GM21381 (cell line): ENCODE results near the gene HDAC4.
"Not testable (repeated sequence)": the region's sequence is repeated elsewhere in the genome, so short reads cannot be mapped to it uniquely, and the experiment has no call there.

Source experiments
- ATAC-seq: cut with Tn5 transposase; IDR thresholded peaks from one replicate; pipeline ENCODE4 v1.9.1; 2021; ENCODE audit warnings: mild to moderate bottlenecking, moderate library complexity; ENCODE audit not compliant: unreplicated experiment

The HDAC4 gene

DNA sequence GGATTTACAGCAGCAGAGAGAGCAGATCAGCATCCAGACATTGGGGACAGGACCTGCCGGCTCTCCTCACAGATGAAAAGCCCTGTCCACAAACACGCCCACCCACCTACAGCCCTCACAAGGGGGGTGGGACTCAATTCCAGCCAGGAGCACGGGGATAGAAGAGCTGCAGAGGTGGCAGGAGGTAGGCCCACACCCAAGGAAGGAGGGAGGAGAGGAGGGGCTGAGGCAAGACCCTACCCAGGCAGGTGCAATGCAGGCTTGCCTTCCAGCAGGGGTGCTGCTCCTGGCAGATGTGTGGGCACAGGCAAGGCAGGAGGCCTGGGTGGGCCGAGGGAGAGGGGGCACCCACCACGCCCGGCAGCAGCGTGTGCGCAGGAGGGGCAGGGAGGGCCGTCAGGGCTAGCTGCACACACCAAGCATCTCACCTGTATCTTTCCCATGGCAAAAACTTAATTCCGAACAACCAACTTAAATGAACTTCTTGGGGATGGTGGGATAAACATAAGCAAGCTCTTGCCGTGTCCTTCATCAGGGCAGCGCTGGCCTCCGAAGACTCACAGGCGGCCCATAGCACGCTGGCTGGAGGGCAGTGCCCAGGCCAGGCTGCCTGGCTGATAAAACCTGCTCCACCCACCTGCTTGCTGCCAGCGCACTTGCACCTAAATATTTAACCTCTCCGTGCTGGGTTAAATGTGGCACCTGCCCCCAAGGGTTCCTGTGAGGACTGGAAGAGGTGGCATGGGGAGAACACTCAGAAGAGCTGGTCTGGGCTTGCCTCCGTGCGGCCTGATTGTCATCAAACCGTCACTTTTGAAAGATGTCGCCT lies 219.5 kb downstream of the HDAC4 start:
- ATAC-seq = no peak

DNA sequence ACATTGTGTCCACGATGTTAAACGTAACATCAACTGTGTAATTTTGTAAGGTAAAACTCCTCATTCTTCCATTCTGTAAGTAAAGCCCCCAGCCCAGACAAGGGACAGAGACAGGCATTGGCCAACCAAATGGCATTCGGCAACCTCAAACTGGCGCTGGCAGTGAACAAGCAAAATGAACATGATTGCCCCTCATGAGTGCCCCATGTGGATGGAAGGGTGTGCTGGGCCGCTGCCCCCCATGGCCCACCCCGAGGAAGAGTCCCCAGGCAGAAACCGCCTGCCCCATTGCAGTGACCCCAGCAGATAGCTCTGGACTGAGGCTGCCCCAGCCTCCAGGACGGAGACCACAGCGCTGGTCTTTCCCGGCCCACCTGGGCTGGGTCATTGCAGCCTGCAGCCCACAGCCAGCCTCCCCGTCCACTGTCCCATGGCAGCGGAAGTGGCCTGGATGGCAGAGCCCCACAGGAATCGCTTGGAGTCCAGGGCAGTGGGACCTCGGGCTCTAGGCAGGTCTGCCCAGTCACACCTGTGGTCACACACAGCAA lies 220.2 kb downstream of the HDAC4 start:
- ATAC-seq = no peak

DNA sequence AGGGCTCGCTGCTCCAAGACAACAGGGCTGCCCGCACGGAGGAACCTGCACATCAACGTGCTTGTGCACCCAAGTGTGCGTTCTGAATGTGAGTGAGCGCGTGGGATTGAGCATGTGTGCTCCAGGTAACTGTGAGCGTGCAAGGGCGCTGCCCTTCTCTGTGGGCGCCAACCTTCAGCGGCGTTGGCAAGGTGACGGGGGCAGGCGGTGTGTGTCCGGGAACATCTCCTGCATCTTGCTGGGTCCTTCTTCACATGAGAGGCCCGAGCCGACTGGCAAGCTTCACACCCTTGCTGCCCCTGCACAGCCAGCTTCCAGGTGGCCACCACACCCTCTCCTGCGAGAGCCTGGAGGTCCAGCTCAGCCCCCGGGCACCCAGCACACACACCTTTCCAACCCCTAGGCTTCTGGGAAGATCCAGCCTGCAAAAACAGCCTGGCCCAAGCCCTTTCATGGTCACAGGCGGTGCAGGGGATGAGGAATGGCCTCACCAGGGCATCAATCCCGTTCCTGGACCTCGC lies 220.9 kb downstream of the HDAC4 start:
- ATAC-seq = no peak

DNA sequence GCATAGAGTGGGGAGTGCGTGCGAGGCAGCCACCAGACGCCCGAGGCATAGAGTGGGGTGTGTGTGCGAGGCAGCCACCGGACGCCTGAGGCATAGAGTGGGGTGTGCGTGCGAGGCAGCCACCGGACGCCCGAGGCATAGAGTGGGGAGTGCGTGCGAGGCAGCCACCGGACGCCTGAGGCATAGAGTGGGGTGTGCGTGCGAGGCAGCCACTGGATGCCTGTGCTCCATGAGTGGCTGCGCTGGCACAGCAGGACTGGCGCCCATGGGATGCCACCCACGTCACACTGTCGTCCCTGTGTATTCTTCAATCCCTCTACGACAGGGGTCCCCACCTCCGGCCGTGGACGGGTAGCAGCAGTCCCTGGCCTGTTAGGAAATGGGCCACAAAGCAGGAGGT lies 221.9 kb downstream of the HDAC4 start:
- no peak for ATAC-seq

DNA sequence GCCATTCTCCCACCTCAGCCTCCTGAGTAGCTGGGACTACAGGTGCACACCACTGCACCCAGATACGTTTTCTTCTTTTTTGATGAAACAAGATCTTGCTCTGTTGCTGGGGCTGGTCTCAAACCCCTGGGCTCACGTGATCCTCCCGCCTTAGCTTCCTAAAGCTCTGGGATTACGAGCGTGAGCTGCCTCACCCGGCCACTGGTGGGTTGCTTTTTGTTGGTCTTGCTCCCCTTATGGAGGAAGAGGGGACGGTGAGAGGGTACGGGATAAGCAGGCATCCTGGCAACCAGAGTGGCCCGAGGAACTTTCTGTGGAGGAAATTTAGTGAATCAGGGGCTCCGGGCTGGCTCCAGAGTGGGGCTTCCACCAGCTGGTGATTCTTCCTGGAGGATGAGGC lies 222.3 kb downstream of the HDAC4 start:
- no peak for ATAC-seq

DNA sequence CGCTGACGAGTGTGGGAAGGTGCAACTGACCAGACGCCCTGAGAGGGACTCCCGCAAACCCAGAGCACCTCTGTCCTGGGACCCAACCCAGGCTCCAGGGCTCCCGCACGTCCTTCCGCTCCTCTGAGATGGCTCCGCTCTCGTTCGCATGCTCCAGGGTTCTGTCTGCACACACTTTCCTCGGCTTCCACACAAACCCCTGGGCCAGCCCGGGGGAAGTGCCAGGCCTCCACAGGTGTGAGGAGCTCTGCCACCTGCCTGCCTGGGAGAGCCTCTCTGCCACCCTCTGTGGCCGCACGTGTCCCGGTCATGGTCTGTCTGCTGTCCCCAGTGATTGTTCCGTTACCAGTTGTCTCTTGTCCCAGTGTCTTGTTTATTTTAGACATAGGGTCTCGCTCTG lies 222.9 kb downstream of the HDAC4 start:
- no peak for ATAC-seq

DNA sequence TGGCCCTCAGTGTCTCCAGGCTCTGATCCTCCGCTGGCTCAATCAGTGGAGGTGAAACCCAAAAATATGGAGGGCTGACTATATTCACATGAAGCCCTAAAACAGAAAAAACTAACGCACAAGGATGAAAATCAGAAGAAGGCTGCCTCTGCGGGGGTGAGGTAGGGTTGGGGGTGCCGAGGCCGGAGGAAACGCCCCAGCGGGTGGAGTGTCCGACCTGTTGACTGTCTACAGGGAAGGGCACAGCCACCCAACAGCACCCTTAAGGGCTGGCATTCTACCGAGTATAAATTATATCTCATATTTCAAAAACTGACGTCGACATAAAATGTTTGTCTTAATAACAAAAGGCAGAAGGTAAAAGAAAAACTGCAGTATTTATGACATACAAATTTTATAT lies 223.5 kb downstream of the HDAC4 start:
- ATAC-seq = no peak

DNA sequence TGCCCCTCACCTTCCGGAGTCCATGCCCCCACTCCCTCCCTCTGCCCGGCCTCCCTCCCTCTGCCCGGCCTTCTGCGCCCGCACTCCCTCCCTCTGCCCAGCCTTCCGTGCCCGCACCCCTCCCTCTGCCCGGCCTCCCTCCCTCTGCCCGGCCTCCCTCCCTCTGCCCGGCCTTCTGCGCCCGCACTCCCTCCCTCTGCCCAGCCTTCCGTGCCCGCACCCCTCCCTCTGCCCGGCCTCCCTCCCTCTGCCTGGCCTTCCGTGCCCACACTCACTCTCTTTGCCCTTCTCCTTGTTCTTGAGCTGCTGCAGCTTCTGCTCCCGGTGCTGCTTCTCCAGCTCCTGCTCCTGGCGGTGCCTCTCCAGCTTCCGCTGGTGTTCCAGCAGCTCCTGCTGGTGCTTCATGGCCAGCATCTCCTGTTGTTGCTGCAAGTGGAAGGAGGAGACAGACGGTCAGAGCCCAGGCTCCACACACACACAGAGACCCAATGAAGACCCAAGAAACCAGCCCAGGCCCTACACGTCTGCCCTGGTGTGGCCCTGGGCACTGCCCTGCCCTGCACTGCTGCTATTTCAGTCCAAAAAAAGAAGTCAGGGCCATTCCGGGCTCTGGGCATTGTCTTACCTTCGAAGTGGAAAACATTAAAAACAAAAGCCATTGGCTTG lies 224.5 kb downstream of the HDAC4 start:
- ATAC-seq = not testable (repeated sequence)

DNA sequence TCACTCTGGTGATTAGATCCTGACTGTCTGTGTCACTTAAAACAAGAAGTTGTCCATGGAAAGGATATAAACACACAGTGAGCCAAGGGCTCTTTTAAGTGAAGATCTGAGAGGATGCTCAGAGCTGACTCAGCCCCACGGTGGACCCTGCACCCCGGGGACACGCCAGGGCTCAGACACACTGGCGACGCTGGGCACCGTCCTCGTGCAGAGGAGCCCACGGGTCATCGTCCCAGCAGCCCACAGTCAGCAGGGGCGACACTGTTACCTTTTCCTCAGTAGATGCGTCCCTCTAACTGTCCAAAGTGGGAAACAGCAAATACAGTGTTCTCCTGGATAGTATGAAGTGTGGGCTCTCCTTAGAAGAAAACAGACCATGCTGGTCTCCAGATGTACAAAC lies 225.6 kb downstream of the HDAC4 start:
- ATAC-seq = no peak

DNA sequence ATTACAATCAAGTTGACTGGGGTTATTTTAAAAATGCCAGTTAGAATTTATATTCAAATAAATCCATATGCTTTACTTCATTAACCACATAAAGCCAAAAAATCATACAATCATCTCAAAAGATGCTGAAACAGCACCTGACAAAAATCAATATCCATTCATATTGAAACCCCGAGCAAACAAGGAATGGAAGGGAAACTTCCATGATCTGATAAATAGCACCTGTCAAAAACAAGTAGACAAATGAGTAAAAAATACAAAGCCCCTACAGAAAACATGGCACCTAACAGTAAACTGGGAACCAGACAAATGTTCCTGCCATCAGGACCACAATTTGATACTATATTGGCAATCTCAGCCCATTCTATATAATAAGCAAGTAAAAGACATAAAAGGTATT lies 227.5 kb downstream of the HDAC4 start:
- ATAC-seq = no peak

DNA sequence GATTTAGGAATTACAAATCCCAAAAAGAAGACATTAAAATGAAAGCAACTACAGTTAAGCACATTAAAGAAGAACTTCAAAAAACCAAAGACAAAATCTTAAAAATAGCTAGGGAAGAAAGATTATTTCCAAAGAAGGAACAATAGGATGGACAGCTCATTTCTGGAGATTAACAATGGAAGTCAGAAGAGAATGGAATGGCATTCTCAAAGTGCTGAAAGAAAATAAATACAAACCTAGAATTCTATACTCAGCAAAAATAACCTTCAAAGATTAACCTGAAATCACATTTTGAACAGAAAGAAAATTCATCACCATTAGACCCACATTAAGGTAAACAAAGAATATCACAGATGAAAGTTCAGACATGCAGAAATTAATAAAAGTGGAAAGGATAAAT lies 229.2 kb downstream of the HDAC4 start:
- no peak for ATAC-seq

DNA sequence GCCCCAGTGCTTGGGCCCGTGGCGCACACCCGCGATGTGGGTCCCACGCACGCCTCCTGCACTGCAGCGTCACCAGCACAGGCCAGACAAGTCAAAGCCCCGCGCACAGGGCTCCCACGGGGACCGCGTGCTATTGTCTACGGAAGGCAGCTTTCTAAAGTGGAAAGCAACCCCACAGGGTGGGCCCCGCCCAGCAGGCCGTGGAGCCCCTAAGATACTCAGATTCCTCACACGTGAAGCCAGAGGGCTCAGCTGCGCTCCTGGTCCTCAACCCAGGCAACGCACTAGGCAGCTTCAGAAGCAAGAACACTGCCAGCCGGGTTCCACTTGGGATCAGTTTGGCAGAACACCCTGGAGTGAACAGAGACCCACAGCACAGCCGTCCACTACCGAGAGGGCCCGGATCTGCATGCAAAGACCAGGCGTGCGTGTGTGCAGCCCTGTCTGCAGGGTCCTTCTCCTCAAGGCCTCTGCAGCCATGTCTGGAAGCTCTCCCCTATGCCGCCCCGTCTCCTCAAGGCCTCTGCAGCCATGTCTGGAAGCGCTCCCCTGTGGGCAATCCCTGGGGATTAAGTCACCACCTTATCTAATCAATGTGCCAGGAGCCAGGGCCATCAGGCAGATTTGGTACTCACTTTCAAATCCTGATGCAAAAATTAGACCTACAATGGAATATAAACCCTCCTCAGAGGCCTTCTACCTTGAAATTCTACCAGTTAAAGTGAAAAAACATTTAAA lies 231.3 kb downstream of the HDAC4 start:
- ATAC-seq = no peak

DNA sequence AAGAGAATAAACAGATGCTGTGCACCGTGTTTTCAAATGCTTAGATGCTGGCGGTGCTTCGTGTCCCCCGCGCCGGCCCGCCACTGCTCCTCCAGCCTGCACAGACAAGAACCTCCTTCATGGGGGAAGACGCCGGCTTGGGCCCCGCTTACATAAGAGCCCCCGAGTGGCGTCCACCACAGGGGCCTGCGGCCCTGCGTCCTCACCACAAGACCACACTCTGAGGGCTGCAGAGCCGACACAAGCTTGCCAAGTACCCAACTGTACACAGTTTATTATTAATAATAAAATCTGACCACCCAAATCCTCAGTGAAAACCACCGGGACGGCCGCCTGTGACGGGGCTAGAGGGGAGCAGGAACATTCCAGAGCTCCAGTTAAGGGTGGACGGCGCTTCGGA lies 232.2 kb downstream of the HDAC4 start:
- no peak for ATAC-seq

DNA sequence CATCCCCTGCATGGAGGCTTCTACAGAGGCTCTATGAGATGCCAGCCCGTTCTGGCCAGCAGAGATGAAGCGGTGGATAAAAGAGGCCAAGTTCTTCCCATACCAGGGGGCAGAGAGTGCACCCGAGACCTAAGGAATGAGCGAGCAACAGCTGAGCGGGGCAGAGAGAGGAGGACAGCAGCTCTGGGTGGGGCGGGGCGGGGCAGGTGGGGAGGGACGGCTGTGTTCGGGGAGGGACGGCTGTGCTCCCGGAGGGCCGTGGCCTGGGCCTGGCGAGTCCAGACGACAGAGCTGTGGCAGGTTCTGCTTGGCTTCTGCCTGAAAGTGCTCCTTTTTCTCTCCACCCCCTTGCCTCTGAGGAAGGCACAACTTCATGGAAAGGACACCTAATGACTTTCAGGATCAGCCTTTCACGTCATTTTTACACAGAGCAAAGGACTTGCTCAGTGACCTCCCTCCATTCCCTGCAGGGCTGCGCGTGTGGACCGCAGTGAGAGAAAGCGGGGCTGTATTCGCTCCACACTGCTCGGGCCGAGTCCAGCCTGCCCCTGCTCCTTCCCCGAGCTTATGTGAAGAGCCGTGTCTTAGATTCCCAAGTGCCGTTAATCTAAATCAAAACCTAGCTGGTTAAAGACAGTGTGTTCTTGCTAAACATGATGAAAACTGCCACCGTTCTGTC lies 232.9 kb downstream of the HDAC4 start:
- ATAC-seq = no peak

DNA sequence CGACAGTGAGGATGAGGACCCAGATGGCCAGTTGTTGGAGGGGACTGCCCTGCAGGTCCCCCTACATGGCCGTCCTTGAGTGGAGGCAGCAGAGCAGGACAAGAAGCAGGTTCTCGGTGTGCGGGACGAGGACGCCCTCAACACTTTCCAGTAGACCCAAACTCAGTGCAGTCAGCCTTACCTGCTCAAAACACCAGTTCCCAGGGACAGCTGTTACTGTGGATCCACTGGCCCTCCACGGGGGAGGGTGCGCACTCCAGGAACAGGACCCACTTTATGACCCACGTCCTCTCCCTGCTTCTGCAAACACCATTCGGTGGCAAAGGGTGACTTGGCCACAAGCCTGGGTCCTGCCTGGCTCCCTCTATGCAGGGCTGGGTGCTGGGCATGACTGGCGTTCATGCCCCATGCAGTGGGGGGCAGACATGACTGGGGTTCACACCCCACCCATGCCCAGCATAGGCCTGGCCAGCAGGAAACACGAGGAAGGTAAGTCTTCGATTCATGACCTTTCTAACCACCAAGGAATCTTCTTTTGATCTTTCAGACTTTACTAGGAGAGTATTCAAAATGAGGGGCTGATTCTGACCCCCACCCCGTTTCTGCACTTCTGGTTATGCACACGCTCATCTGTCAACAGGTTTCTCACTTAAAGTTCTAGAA lies 233.7 kb downstream of the HDAC4 start:
- ATAC-seq = no peak

DNA sequence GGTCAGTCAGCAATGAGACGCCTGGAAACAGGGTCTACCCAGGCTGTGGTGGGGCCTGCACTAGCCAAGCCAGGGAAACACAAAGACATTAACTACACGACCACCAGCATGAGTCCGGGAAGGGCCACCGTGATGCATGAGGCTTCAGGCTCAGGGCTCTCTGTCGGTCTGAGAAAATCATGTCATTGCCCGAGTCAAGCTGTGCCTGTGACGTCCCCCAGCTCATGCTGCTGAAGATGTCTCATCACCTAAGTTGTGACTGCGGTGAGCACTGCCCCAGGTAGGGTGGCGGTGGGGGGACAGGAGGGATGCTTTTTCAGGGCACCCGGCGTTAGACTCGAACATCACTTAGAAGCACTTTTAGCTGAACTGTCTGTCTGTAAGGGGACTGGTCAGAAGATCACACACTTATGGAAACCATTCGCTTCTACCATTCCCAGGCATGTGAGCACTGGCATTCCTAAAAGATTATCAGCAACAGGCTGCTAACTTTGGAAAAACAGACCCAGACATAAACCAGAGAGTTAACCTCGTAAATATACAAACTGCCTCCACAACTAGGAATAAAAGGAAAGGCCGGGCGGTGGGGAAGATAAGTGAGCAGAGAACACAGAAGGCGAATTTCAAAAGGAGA lies 234.5 kb downstream of the HDAC4 start:
- no peak for ATAC-seq

DNA sequence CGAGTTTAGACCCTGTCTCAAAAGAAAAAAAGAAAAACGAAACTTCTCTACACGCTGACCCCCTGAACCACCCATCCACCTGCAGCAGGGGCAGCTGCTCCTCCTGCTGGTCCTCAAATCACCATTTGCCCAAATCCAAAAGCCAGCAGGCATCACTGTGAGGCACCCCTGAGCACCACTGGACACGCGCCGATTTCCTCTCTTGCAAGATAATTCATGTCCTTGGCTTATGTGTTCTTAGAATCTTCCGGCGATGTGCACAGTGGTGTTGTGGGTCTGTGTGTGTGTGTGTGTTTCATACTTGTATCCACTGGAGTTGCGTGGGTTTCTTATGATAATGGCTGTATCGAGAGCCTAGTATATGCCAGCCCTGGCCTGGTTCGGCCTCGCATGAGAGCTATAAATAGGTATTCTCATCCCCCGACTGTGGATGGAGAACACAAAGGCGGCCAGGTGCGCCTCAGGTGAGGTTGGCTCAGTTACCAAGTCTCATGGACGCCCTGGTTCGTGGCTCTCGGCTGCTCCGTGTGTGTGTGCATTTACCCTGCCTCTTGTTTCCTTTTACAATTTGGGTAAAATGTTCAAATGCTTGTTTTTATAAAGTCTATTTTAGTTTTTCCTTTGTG lies 235.5 kb downstream of the HDAC4 start:
- no peak for ATAC-seq

DNA sequence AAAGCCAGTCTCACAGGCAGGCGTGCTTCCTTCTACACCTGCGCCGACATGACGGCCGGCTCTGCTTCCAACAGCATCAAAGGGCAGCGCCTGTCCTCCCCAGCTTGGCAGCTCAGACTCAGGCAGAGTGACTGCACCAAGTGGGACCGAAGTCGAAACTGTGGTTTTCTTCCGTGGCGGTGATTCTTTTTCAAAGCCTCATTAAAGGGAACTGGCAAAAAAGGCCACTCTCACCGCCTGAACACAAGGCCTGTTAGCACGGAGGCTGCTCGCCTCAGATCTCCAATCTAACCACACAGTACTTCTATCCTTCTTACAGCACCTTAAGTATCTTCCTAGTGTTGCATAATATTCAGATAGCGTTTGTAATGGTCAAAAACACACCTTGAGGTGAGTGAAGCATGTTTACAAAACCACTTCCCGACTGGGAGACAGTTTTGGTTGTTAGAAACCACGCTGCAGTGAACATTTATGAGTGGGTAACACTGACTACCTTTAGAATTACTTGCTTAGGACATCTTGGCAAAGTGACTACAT lies 236.4 kb downstream of the HDAC4 start:
- no peak for ATAC-seq

DNA sequence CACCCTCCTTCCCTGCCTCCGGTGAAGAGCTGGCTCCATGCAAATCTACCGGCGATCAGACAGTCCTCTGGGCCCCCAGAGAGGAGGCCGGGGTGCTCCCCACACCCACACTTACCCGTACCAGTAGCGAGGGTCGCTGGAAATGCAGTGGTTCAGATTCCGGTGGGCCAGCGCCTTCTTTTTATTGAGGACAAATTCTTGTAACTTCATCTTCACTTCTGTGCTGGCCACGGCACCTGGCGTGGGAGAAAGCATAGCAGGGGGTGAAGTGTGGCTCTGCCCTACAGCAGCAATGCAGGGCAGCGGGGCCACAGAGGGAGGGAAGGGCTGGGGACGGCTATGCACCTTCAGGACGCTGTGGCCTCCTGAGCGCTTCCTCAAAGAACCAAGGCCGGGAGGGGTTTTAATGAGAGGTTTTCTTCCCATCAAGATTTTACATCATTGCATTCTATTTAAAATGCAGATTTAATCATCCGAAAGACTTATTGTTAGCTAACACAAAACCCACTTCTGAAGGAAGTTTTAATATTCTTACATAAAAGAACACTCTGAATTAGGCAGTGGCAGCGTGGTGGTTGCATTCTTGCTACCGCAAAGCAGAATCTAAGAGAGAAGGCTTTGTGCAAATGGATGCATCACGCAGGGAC lies 237.0 kb downstream of the HDAC4 start:
- ATAC-seq = no peak
